ENCODE results near the gene MAP3K4. TPM values are rescaled to one million over a fixed set of nuclear protein-coding genes. Genes with fewer than 3 reads are reported as not detected.
A peak's percentile ranks its signal among the peaks of the same experiment; 100 is the strongest.

Gene MAP3K4
- total and polyA plus RNA-seq, 2 of the 8 experiments (the other 6 are each of a cell fraction or from before 2014, with no cell fraction given): 16.6 to 51.6 TPM

GRCh38 chr6:161132384-161132783 lies 140.8 kb downstream of the MAP3K4 start:
- ChIA-PET POLR2A (ENCODE audit: partially characterized antibody) (no interaction called here), CTCF (ENCODE audit: partially characterized antibody) (interaction anchor here (0.9 to 2.7 kb wide), 7 partner anchors 14 to 381 kb away, joined by 3 to 15 read pairs (median 5); no protein-coding TSS in a partner anchor)
- WGBS, 2 experiments (ENCODE audit: extremely low coverage in 1 of 2, insufficient coverage in 1 of 2, insufficient read length in 1 of 2, insufficient replicate concordance in 2 of 2, low coverage in 1 of 2, low lambda C conversion rate in 2 of 2, missing lambda C conversion rate in 1 of 2): 89% methylated on average over 11 of the region's 11 CpGs; no CpG with 5 or more reads in 1 of the 2 experiments
- Histone ChIP-seq H3K23me2 (ENCODE audit: low read depth, low read length) (no peaks in the 10 kb centered on the region), H3K79me2 (ENCODE audit: control insufficient read depth in 1 of 2, insufficient read depth in 2 of 2, low read length in 2 of 2) (no peaks in the 10 kb centered on the region), H3K79me1 (ENCODE audit: low read depth, low read length) (no peaks in the 10 kb centered on the region), H3K4me3 (ENCODE audit: extremely low read depth in 1 of 4, insufficient read depth in 2 of 4, low read depth in 3 of 4, low read length in 4 of 4) (no peak overlapping the region), H2BK12ac (ENCODE audit: low read depth, low read length) (no peak overlapping the region), H2BK20ac (ENCODE audit: low read length) (no peak overlapping the region), H2AFZ (ENCODE audit: low read length) (no peak overlapping the region), H3K9ac (replicated peaks in 1 of 4; ENCODE audit: extremely low read depth in 1 of 4, low read depth in 3 of 4, low read length in 3 of 4) (no peak overlapping the region), H3K27ac (ENCODE audit: low read depth, low read length) (no peak overlapping the region), H3K56ac (replicated peaks; ENCODE audit: insufficient read length, low read depth, low read length) (no peak overlapping the region), H2BK15ac (ENCODE audit: low read length) (no peak overlapping the region), H4K5ac (ENCODE audit: insufficient read length, low read depth, low read length) (no peak overlapping the region), H4K20me1 (replicated peaks in 1 of 2; ENCODE audit: control insufficient read depth in 1 of 2, insufficient read depth in 2 of 2, low read length in 2 of 2) (peaks cover 0 to 2% of the 10 kb centered on the region in 2 experiments), H2AK5ac (ENCODE audit: low read depth, low read length) (no peak overlapping the region), H3K9me3 (ENCODE audit: insufficient read depth in 2 of 2, low read depth in 1 of 2, low read length in 1 of 2) (peaks cover 12 to 19% of the 10 kb centered on the region in 2 experiments), H4K91ac (replicated peaks; ENCODE audit: insufficient read length, low read length) (no peak overlapping the region), H2BK120ac (replicated peaks; ENCODE audit: low read depth, low read length) (no peak overlapping the region), H3K23ac (ENCODE audit: insufficient read length) (no peak overlapping the region), H3K18ac (ENCODE audit: extremely low read depth, low read length) (no peak overlapping the region), H4K8ac (ENCODE audit: extremely low read depth, insufficient read depth, low read length) (no peak overlapping the region), H3K4ac (replicated peaks; ENCODE audit: insufficient read length, low read depth, low read length) (no peak overlapping the region), H3K36me3 (ENCODE audit: control insufficient read depth in 2 of 4, insufficient read depth in 4 of 4, low read length in 3 of 4) (peaks cover under 1 to 47% (median 22%) of the 10 kb centered on the region in 4 experiments; a peak in 6 of 8 replicates), H3K4me2 (ENCODE audit: insufficient read depth in 1 of 2, low read depth in 2 of 2, low read length in 2 of 2) (no peak overlapping the region), H2BK5ac (ENCODE audit: low read depth, low read length) (no peak overlapping the region), H3K4me1 (replicated peaks in 1 of 4; ENCODE audit: control insufficient read depth in 3 of 4, insufficient read depth in 4 of 4, low read length in 3 of 4) (no peaks in the 10 kb centered on the region), H3K27me3 (replicated peaks in 1 of 4; ENCODE audit: control insufficient read depth in 3 of 4, extremely low read depth in 1 of 4, insufficient read depth in 3 of 4, low read length in 3 of 4) (no peaks in the 10 kb centered on the region), H3K14ac (ENCODE audit: insufficient read length) (no peak overlapping the region)
- DNase-seq (ENCODE audit: low read depth in 1 of 2, low spot score in 2 of 2): no peak
- no peak for TF ChIP-seq KDM4A (IDR thresholded peaks at IDR 0.05; ENCODE audit: low read depth, low read length, severe bottlenecking)
- TF ChIP-seq POLR2A (IDR thresholded peaks at IDR 0.05; ENCODE audit: control extremely low read depth in 1 of 2, low read depth in 2 of 2, low read length in 2 of 2): 0 out of 3 replicates have a peak, but pooled peaks of 1 of the 2 experiments have one; percentile 13
- no peak for TF ChIP-seq HDAC2 (IDR thresholded peaks at IDR 0.05; ENCODE audit: borderline replicate concordance in 1 of 2, low read depth in 2 of 2, low read length in 2 of 2)
- TF ChIP-seq EZH2 (IDR thresholded peaks at IDR 0.05; ENCODE audit: low read depth, low read length, severe bottlenecking): no peak
- no peak for FAIRE-seq
